HepG2 (cell line): ENCODE data around the gene DIP2C. TPM values are rescaled to one million over a fixed set of nuclear protein-coding genes. Genes with fewer than 3 reads are reported as not detected.

ENCODE experiments used
- ATAC-seq: fragments of 200-7000 bp; cut with Tn5 transposase; 3 replicates; pipeline ENCODE4 v1.9.1; 2020; ENCODE audit warnings: mild to moderate bottlenecking, moderate library complexity
- BruUV-seq: library from RNA; stranded (reverse); fragments of 400-500 nt; replicated peaks from 2 replicates; lab custom pipeline; 2021; lab: Mats Ljungman, UMichigan
- CTCF ChIA-PET: fragments of 300-600 bp; formaldehyde crosslinking; extraction: SDS; loops from one replicate; lab custom pipeline; 2021; ENCODE audit warnings: low total read pairs, inconsistent platforms, low intra/inter-chr PET ratio; lab: Yijun Ruan, JAX
- POLR2A ChIA-PET: fragments of 350-600 bp; sonication (Branson Sonifier 250); formaldehyde crosslinking; loops from one replicate; lab custom pipeline; 2020; ENCODE audit warnings: antibody characterized with exemption, inconsistent platforms; lab: Yijun Ruan, JAX
- DNase-seq: peaks from one replicate; pipeline ENCODE4 v3.0.0-alpha.2; 2015; ENCODE audit warnings: low spot score
- FAIRE-seq: peaks from 3 replicates; lab custom pipeline; 2011; peaks lifted over from hg19 to GRCh38; lab: Jason Lieb, UNC
- H2AFZ ChIP-seq: one replicate; pipeline ENCODE4 v1.6.1; 2011; ENCODE audit warnings: low read length, inconsistent platforms
- H3K27ac ChIP-seq: fragments of 300-600 bp; 3 replicates; pipeline ENCODE4 v1.8.0; 2011; ENCODE audit warnings: mixed run types, mild to moderate bottlenecking, mixed read lengths, low read length, inconsistent platforms; ENCODE audit not compliant: insufficient read depth; ENCODE audit errors: extremely low read length
- H3K27me3 ChIP-seq, 2 experiments: fragments of 200-600 bp in 1 of 2; 2 replicates in 1 of 2; 3 replicates in 1 of 2; pipeline versions ENCODE4 v1.6.0 to v1.8.0; 2011; ENCODE audit warnings: low read length in 2 of 2, mild to moderate bottlenecking in 2 of 2, moderate library complexity in 2 of 2, inconsistent platforms in 1 of 2; ENCODE audit not compliant: insufficient read depth in 2 of 2, control insufficient read depth in 1 of 2
- H3K36me3 ChIP-seq, 2 experiments: fragments of 200-600 bp in 1 of 2; replicated peaks in 1 of 2; 2 replicates in 1 of 2; 3 replicates in 1 of 2; pipeline versions ENCODE4 v1.5.1 to v1.8.0; 2011; ENCODE audit warnings: low read length in 2 of 2, inconsistent platforms in 1 of 2; ENCODE audit not compliant: insufficient read depth in 2 of 2, control insufficient read depth in 1 of 2
- H3K4me1 ChIP-seq: 2 replicates; pipeline ENCODE4 v1.5.1; 2012; ENCODE audit warnings: low read length, inconsistent platforms; ENCODE audit not compliant: insufficient read depth
- H3K4me2 ChIP-seq: 2 replicates; pipeline ENCODE4 v1.6.0; 2011; ENCODE audit warnings: low read depth, low read length, inconsistent platforms
- H3K4me3 ChIP-seq, 3 experiments: fragments of 200-600 bp in 1 of 3; sonication (generic), shearing (Covaris generic) in 1 of 3; replicated peaks in 1 of 3; 2 replicates each; pipeline ENCODE4 v1.5.1; 2011 to 2016; ENCODE audit warnings: low read length in 3 of 3, inconsistent platforms in 2 of 3, low read depth in 2 of 3, mild to moderate bottlenecking in 2 of 3, control low read depth in 1 of 3, mixed read lengths in 1 of 3; ENCODE audit not compliant: insufficient read depth in 1 of 3
- H3K79me2 ChIP-seq: one replicate; pipeline ENCODE4 v1.6.1; 2011; ENCODE audit warnings: low read length, inconsistent platforms; ENCODE audit not compliant: insufficient read depth
- H3K9ac ChIP-seq: 2 replicates; pipeline ENCODE4 v1.6.0; 2011; ENCODE audit warnings: mild to moderate bottlenecking, low read depth, low read length, inconsistent platforms; ENCODE audit not compliant: insufficient read depth
- H3K9me3 ChIP-seq: 2 replicates; pipeline ENCODE4 v1.5.1; 2012; ENCODE audit warnings: mild to moderate bottlenecking, low read length
- H4K20me1 ChIP-seq: 2 replicates; pipeline ENCODE4 v1.6.0; 2011; ENCODE audit warnings: inconsistent platforms, mild to moderate bottlenecking, low read length, moderate library complexity; ENCODE audit not compliant: insufficient read depth
- AHR ChIP-seq: IDR thresholded peaks from 2 replicates; pipeline ENCODE4 v1.6.1; 2018; ENCODE audit warnings: missing genetic modification reagents, missing compliant biosample characterization
- CBX5 ChIP-seq: sonication (generic); formaldehyde crosslinking; IDR thresholded peaks from 2 replicates; pipeline ENCODE4 v1.4.0; 2020; ENCODE audit warnings: missing genetic modification reagents, borderline replicate concordance
- CENPT ChIP-seq: sonication (generic); formaldehyde crosslinking; IDR thresholded peaks from 2 replicates; pipeline ENCODE4 v1.8.0; 2022; ENCODE audit warnings: low read depth, mild to moderate bottlenecking, moderate library complexity, missing genetic modification reagents
- MAZ ChIP-seq, 2 experiments: sonication (generic) in 1 of 2; formaldehyde crosslinking in 1 of 2; IDR thresholded peaks; 2 replicates each; pipeline versions ENCODE4 v1.5.0 to v1.6.1; 2012 to 2020; ENCODE audit warnings: low read depth in 2 of 2, mild to moderate bottlenecking in 2 of 2, borderline replicate concordance in 1 of 2, improper control_type of control experiment in 1 of 2, low read length in 1 of 2, missing genetic modification reagents in 1 of 2, moderate library complexity in 1 of 2
- MLX ChIP-seq: IDR thresholded peaks from 2 replicates; pipeline ENCODE4 v1.6.1; 2016
- NR0B2 ChIP-seq: sonication (generic); formaldehyde crosslinking; IDR thresholded peaks from 2 replicates; pipeline ENCODE4 v1.4.0; 2020; ENCODE audit warnings: mild to moderate bottlenecking, missing genetic modification reagents
- PATZ1 ChIP-seq: sonication (generic); formaldehyde crosslinking; IDR thresholded peaks from 2 replicates; pipeline ENCODE4 v1.4.0; 2020; ENCODE audit warnings: missing genetic modification reagents
- ZNF142 ChIP-seq: sonication (generic); formaldehyde crosslinking; IDR thresholded peaks from 2 replicates; pipeline ENCODE4 v1.4.0; 2020; ENCODE audit warnings: missing genetic modification reagents
- ZNF256 ChIP-seq: sonication (generic); formaldehyde crosslinking; conservative IDR thresholded peaks from 2 replicates; pipeline ENCODE4 v1.4.0; 2020; ENCODE audit warnings: missing genetic modification reagents
- ZNF274 ChIP-seq: sonication (generic); formaldehyde crosslinking; IDR thresholded peaks from 2 replicates; pipeline ENCODE4 v1.5.1; 2020; ENCODE audit warnings: mild to moderate bottlenecking, missing genetic modification reagents
- ZNF337 ChIP-seq: sonication (generic); formaldehyde crosslinking; IDR thresholded peaks from 2 replicates; pipeline ENCODE4 v1.5.1; 2020; ENCODE audit warnings: missing genetic modification reagents, low read depth, mild to moderate bottlenecking, borderline replicate concordance
- ZSCAN22 ChIP-seq: sonication (generic); formaldehyde crosslinking; IDR thresholded peaks from 2 replicates; pipeline ENCODE4 v1.4.0; 2020; ENCODE audit warnings: mild to moderate bottlenecking, missing genetic modification reagents
- WGBS: methylation state at CpG from one replicate; pipeline ENCODE4 v1.1.6; 2017; ENCODE audit warnings: low lambda C conversion rate; 5-methylcytosine and 5-hydroxymethylcytosine counted together
- in situ Hi-C: cut with HindIII; loops from 2 replicates; pipeline ENCODE4 v1.10.0; 2017; ENCODE audit warnings: low pct_unique_long_range_greater_than_20kb; ENCODE audit not compliant: extremely low pct_ligation_motif_present
- intact Hi-C: fragments of 100-400 bp; cut with micrococcal nuclease; formaldehyde crosslinking; loops from one replicate; pipeline ENCODE4 v1.10.0; 2022; ENCODE audit not compliant: unreplicated experiment
- polyA plus RNA-seq, 8 experiments: library from polyadenylated mRNA; depleted of rRNA in 3 of 8; stranded (reverse) in 7 of 8; unstranded in 1 of 8; fragments of >200 nt; fragmentation: Illumina TruSeq in 4 of 8; extraction: Trizol in 4 of 8; gene quantifications; 2 replicates each; pipeline versions ENCODE4 v1.2.1 to v1.2.3, GENCODE V29; 2011 to 2016; ENCODE audit warnings: low read depth in 4 of 8, missing spikeins in 1 of 8, mixed read lengths in 1 of 8; ENCODE audit not compliant: insufficient read depth in 1 of 8
- total RNA-seq, 5 experiments: library from RNA; depleted of rRNA; stranded (reverse); fragments of >200 nt; fragmentation: Illumina TruSeq; extraction: Trizol; gene quantifications; 2 replicates each; pipeline ENCODE4 v1.2.3, GENCODE V29; 2016; ENCODE audit warnings: low read depth in 1 of 5

Gene DIP2C
- total and polyA plus RNA-seq, 2 of the 13 experiments (the other 11 are each of a cell fraction or from before 2014, with no cell fraction given): 2.2 to 2.7 TPM

GRCh38 chr10:391847-392704, 297.4 kb downstream of the DIP2C start (continued):
- no peak for TF ChIP-seq ZNF256 (CRISPR knock-in tag)
- no peak for TF ChIP-seq CBX5
- TF ChIP-seq NR0B2 (CRISPR knock-in tag): no peak
- TF ChIP-seq ZNF274: no peak

- no peak overlapping the region for H3K4me3 ChIP-seq
- DNase-seq (no peak), FAIRE-seq (no peak), ATAC-seq (no peak)
- in situ Hi-C loops: no loop called here
- no peaks in the 10 kb centered on the region for H4K20me1 ChIP-seq
- WGBS: 100% methylated on average over 2 of the region's 9 CpGs
- H3K4me1 ChIP-seq: peaks cover 15% of the 10 kb centered on the region
- CTCF ChIA-PET: no interaction called here
- POLR2A ChIA-PET: no interaction called here
- intact Hi-C loops: no loop called here
- no peak overlapping the region for H3K9ac ChIP-seq
- no peaks in the 10 kb centered on the region for H3K9me3 ChIP-seq
- no peaks in the 10 kb centered on the region for H3K27me3 ChIP-seq
- no peaks in the 10 kb centered on the region for H3K79me2 ChIP-seq
- H3K4me2 ChIP-seq: no peak overlapping the region
- BruUV-seq: no TSS peak
- no peak overlapping the region for H2AFZ ChIP-seq
- H3K27ac ChIP-seq: no peak overlapping the region
- H3K36me3 ChIP-seq: no peaks in the 10 kb centered on the region; a peak in 1 of 5 replicates
- TF ChIP-seq ZNF142 (no peak), ZSCAN22 (no peak), CENPT (CRISPR knock-in tag) (no peak), MAZ (IDR thresholded peaks at IDR 0.05; ENCODE audit: borderline replicate concordance, low read depth, low read length) (no peak), MAZ (CRISPR knock-in tag; IDR thresholded peaks at IDR 0.05; ENCODE audit: low read depth) (no peak), ZNF337 (CRISPR knock-in tag) (no peak), MLX (CRISPR knock-in tag) (no peak), PATZ1 (CRISPR knock-in tag) (no peak), AHR (no peak)
Observed at GRCh38 chr10:391305-391704, 298.2 kb downstream of the DIP2C start.
